Psoas muscle (tissue), 8 donors: ENCODE data around the gene GOLGA2. TPM values are rescaled to one million over a fixed set of nuclear protein-coding genes. Genes with fewer than 3 reads are reported as not detected.

Source experiments
- ATAC-seq, 4 donors: fragments of 200-7000 bp; cut with Tn5 transposase; one replicate each; pipeline ENCODE4 v1.9.1; 2020; ENCODE audit warnings: moderate library complexity in 3 of 4, mild to moderate bottlenecking in 2 of 4
- DNase-seq, 2 donors: peaks; one replicate each; pipeline ENCODE4 v3.0.0-alpha.2; 2020
- H3K27ac ChIP-seq: fragments of 200-600 bp; one replicate; pipeline ENCODE4 v1.8.0; 2022
- H3K27me3 ChIP-seq, 3 donors: fragments of 200-600 bp in 1 of 3; one replicate each; pipeline versions ENCODE4 v1.6.1 to v1.8.0; 2013 to 2022; ENCODE audit warnings: low read length in 2 of 3, mild to moderate bottlenecking in 2 of 3, moderate library complexity in 1 of 3; ENCODE audit not compliant: insufficient read depth in 3 of 3
- H3K36me3 ChIP-seq, 2 donors: fragments of 200-600 bp in 1 of 2; one replicate each; pipeline versions ENCODE4 v1.6.1 to v1.8.0; 2013 to 2022; ENCODE audit warnings: low read depth in 1 of 2, mild to moderate bottlenecking in 1 of 2, moderate library complexity in 1 of 2; ENCODE audit not compliant: insufficient read depth in 1 of 2
- H3K4me1 ChIP-seq: fragments of 200-600 bp; one replicate; pipeline ENCODE4 v1.8.0; 2022
- H3K4me3 ChIP-seq: fragments of 200-600 bp; one replicate; pipeline ENCODE4 v1.8.0; 2022; ENCODE audit warnings: mild to moderate bottlenecking
- H3K9me3 ChIP-seq: fragments of 200-600 bp; one replicate; pipeline ENCODE4 v1.8.0; 2022
- CTCF ChIP-seq: fragments of 200-600 bp; IDR thresholded peaks from one replicate; pipeline ENCODE4 v1.8.0; 2022; ENCODE audit warnings: antibody characterized with exemption
- WGBS, 3 donors: extraction: QIAGEN DNeasy Blood & Tissue Kit; methylation state at CpG; one replicate each; pipeline versions ENCODE4 v1.1.6 to v1.1.7; 2013; 5-methylcytosine and 5-hydroxymethylcytosine counted together
- intact Hi-C, 2 donors: fragments of 100-400 bp; cut with DNase I; formaldehyde crosslinking; loops; one replicate each; pipeline versions ENCODE4 v1.11.0 to v1.14.2; 2022
- polyA plus RNA-seq, 3 donors: library from polyadenylated mRNA; stranded (reverse); fragments of 200-250 nt; gene quantifications; one replicate each; pipeline ENCODE4 v1.2.3, GENCODE V29; 2013
- total RNA-seq, 4 donors: library from RNA; stranded (reverse); fragmentation: NEBNext Ultra II Directional in 2 of 4; extraction: Animal tissue kit (Norgen Biotek cat#: 25700) in 2 of 4; gene quantifications; one replicate each; pipeline versions ENCODE4 v1.2.1 to v1.2.4, GENCODE V29; 2021 to 2023
- donor health status: healthy with polysubstance abuse.
- donor health status: DM: no; HTN: no; CAD: no; lungs with moderate emphysema.
- donor health status: Bipolar disorder and iron deficiency.
- donor health status: healthy.
- donor health status: DM: yes; HTN: yes; CAD: no.
- donor health status: DM: no; HTN: no; CAD: no.
- donor health status: DM: no; HTN: no; CAD: no.
- donor health status: DM: yes; HTN: yes; CAD: no.

Gene GOLGA2
- total and polyA plus RNA-seq, 7 donors = 57.2 to 85.3 (median 72.4) TPM

- ATAC-seq (no peak), DNase-seq (no peak)
- Histone ChIP-seq H3K27ac (no peak overlapping the region), H3K4me1 (no peaks in the 10 kb centered on the region), H3K9me3 (no peaks in the 10 kb centered on the region), H3K36me3 (peaks cover 0 to 2% of the 10 kb centered on the region in 2 donors), H3K4me3 (peak overlapping the region; percentile 44), H3K27me3 (peaks cover 0 to 21% (median 11%) of the 10 kb centered on the region in 3 donors)
- intact Hi-C loops = no loop called here
- TF ChIP-seq CTCF = no peak
- WGBS, 3 donors = 23 to 40% (median 35%) methylated on average over 24 to 43 of the region's 43 CpGs
Observed at GRCh38 chr9:128250839-128251731, 24.7 kb downstream of the GOLGA2 start.

GRCh38 chr9:128249908-128250838, 25.6 kb downstream of the GOLGA2 start:
- H3K4me3 ChIP-seq = peak overlapping the region; percentile 44

GRCh38 chr9:128249558-128249907, 26.3 kb downstream of the GOLGA2 start:
- Histone ChIP-seq H3K27me3 (peaks cover 0 to 26% (median 11%) of the 10 kb centered on the region in 3 donors), H3K36me3 (no peaks in the 10 kb centered on the region), H3K9me3 (no peaks in the 10 kb centered on the region), H3K4me3 (no peak overlapping the region), H3K4me1 (no peaks in the 10 kb centered on the region), H3K27ac (no peak overlapping the region)
- DNase-seq (no peak), ATAC-seq (no peak)
- TF ChIP-seq CTCF = no peak
- intact Hi-C loops = loop anchor here in 1 of 2 donors (10.0 kb wide), 1 partner anchor 55 kb away; no protein-coding TSS in a partner anchor
- WGBS, 3 donors = 72 to 81% (median 72%) methylated on average over 8 of the region's 8 CpGs

More at GRCh38 chr9:128249908-128250838, 25.6 kb downstream of the GOLGA2 start:
- 21 to 30% (median 30%) methylated on average over 60 to 81 of the region's 81 CpGs for WGBS, 3 donors
- intact Hi-C loops = loop anchor here in 1 of 2 donors (10.0 kb wide), 1 partner anchor 55 kb away; no protein-coding TSS in a partner anchor
- DNase-seq (peak; percentile 81 to 93), ATAC-seq (peak; percentile 82 to 94 (median 90))
- Histone ChIP-seq H3K9me3 (no peaks in the 10 kb centered on the region), H3K27me3 (peaks cover 0 to 21% (median 11%) of the 10 kb centered on the region in 3 donors), H3K27ac (no peak overlapping the region), H3K4me1 (no peaks in the 10 kb centered on the region), H3K36me3 (no peaks in the 10 kb centered on the region)
- no peak for TF ChIP-seq CTCF

- no peaks in the 10 kb centered on the region for H3K9me3 ChIP-seq
- no peak overlapping the region for H3K27ac ChIP-seq
- H3K36me3 ChIP-seq = no peaks in the 10 kb centered on the region
- peaks cover 0 to 32% (median 11%) of the 10 kb centered on the region in 3 donors for H3K27me3 ChIP-seq
- 63 to 70% (median 66%) methylated on average over 5 of the region's 5 CpGs for WGBS, 3 donors
- ATAC-seq (no peak), DNase-seq (no peak)
- TF ChIP-seq CTCF = no peak
- intact Hi-C loops = loop anchor here in 1 of 2 donors (10.0 kb wide), 1 partner anchor 57 kb away; no protein-coding TSS in a partner anchor
- H3K4me1 ChIP-seq = no peaks in the 10 kb centered on the region
- no peak overlapping the region for H3K4me3 ChIP-seq
Observed at GRCh38 chr9:128247226-128247803, 28.5 kb downstream of the GOLGA2 start.
